BE2C (cell line): ENCODE data around the gene CSPG4.
"Not testable (repeated sequence)": the region's sequence is repeated elsewhere in the genome, so short reads cannot be mapped to it uniquely, and the experiment has no call there.

Experiments used
- DNase-seq: peaks from one replicate; pipeline ENCODE4 v3.0.0-alpha.2; 2020
- H3K27me3 ChIP-seq: fragments of 250-450 bp; sonication (Bioruptor Pico); 2 replicates; pipeline ENCODE4 v1.5.1; 2020; ENCODE audit warnings: mild to moderate bottlenecking
- H3K36me3 ChIP-seq: fragments of 250-450 bp; sonication (Bioruptor Pico); 2 replicates; pipeline ENCODE4 v1.5.1; 2020; ENCODE audit warnings: mild to moderate bottlenecking
- H3K4me1 ChIP-seq: fragments of 250-450 bp; sonication (Bioruptor Pico); 2 replicates; pipeline ENCODE4 v1.5.1; 2020
- H3K4me3 ChIP-seq: 2 replicates; pipeline ENCODE4 v1.5.1; 2011; ENCODE audit warnings: low read depth, low read length
- H3K9me3 ChIP-seq: fragments of 250-450 bp; sonication (Bioruptor Pico); 2 replicates; pipeline ENCODE4 v1.5.1; 2020
- TF ChIP-seq, protein P1 (sequence below): IDR thresholded peaks from 2 replicates; pipeline ENCODE4 v1.5.1; 2012; ENCODE audit warnings: mild to moderate bottlenecking, low read depth, low read length

Gene CSPG4

DNA sequence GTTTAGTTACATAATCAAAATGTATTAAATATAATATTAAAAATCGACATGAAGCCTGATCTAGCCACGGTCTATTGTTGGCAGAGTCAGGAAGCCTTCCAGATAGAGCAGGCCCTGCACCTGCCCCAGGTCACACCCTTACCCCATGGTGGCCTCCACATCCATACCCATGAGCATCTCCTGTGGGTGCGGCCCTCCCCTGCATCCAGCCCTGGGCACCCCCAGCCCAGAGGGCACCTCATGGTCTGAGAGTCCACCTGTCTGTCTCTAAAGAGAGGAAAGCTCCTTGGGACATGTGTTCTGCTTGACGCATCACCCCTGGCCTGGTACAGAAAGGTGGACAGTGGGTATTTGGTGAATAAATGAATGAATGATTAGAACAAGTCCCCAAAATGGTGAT is 37.2 kb upstream of the CSPG4 start:
- TF ChIP-seq, protein P1, sequence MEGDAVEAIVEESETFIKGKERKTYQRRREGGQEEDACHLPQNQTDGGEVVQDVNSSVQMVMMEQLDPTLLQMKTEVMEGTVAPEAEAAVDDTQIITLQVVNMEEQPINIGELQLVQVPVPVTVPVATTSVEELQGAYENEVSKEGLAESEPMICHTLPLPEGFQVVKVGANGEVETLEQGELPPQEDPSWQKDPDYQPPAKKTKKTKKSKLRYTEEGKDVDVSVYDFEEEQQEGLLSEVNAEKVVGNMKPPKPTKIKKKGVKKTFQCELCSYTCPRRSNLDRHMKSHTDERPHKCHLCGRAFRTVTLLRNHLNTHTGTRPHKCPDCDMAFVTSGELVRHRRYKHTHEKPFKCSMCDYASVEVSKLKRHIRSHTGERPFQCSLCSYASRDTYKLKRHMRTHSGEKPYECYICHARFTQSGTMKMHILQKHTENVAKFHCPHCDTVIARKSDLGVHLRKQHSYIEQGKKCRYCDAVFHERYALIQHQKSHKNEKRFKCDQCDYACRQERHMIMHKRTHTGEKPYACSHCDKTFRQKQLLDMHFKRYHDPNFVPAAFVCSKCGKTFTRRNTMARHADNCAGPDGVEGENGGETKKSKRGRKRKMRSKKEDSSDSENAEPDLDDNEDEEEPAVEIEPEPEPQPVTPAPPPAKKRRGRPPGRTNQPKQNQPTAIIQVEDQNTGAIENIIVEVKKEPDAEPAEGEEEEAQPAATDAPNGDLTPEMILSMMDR: no peak

DNA sequence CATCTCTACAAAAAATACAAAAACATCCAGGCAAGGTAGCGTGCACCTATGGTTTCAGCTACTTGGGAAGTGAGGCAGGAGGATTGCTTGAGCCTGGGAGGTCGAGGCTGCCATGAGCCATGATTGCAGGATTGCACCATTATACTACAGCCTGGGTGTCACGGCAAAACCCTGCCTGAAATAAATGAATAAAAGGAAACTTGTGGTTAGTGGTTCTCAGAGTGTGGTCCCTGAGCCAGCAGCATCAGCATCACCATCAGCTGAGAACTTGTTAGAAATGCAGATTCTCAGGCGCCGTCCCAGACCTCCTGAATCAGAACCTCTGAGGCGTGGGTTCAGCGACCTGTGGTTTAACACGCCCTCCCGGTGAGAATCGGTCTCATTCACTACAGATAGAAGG is 36.2 kb upstream of the CSPG4 start:
- H3K36me3 ChIP-seq: not testable (repeated sequence)

More for the DNA sequence above, 37.2 kb upstream of the CSPG4 start:
- DNase-seq: no peak
- H3K4me3 ChIP-seq: no peak overlapping the region
- H3K27me3 ChIP-seq: no peaks in the 10 kb centered on the region
- no peaks in the 10 kb centered on the region for H3K36me3 ChIP-seq
- H3K4me1 ChIP-seq: no peaks in the 10 kb centered on the region
- H3K9me3 ChIP-seq: no peaks in the 10 kb centered on the region

GRCh38 chr15:75747121-75747520 is 34.5 kb upstream of the CSPG4 start:
- H3K27me3 ChIP-seq, H3K9me3 ChIP-seq, H3K36me3 ChIP-seq, H3K4me3 ChIP-seq, H3K4me1 ChIP-seq, DNase-seq: not testable (repeated sequence)

More for the DNA sequence above, 36.2 kb upstream of the CSPG4 start:
- not testable (repeated sequence) for DNase-seq, H3K27me3 ChIP-seq, H3K9me3 ChIP-seq, H3K4me3 ChIP-seq, H3K4me1 ChIP-seq

- TF ChIP-seq, protein P1: no peak
- DNase-seq: no peak
Observed at GRCh38 chr15:75745305-75745704, 32.7 kb upstream of the CSPG4 start.

GRCh38 chr15:75742346-75742745 is 29.7 kb upstream of the CSPG4 start:
- H3K36me3 ChIP-seq, H3K9me3 ChIP-seq, DNase-seq, H3K4me1 ChIP-seq, H3K27me3 ChIP-seq, H3K4me3 ChIP-seq: not testable (repeated sequence)

More at GRCh38 chr15:75745305-75745704, 32.7 kb upstream of the CSPG4 start:
- no peaks in the 10 kb centered on the region for H3K36me3 ChIP-seq
- no peaks in the 10 kb centered on the region for H3K4me1 ChIP-seq
- H3K9me3 ChIP-seq: no peaks in the 10 kb centered on the region
- H3K4me3 ChIP-seq: no peak overlapping the region
- no peaks in the 10 kb centered on the region for H3K27me3 ChIP-seq

DNA sequence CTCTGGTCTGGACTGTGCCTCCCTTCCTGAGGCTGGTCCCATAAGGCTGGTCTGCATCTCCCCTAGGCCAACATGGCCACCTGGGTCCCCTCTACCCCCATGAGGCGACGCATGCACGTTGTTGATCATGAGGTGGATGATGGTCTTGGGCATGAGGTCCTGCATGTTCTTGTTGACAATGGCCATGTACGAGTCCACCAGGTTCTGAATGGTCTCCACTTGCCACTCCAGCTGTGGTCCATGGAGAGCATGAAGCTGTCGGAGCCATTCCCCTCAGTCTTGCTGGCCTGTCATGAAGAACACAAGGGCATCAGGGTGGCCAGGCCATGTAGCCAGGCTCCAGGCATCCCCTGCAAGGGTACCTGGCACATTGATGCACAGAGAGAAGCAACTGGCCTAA is 27.1 kb upstream of the CSPG4 start:
- H3K9me3 ChIP-seq: no peaks in the 10 kb centered on the region
- TF ChIP-seq, protein P1: no peak
- DNase-seq: no peak
- no peaks in the 10 kb centered on the region for H3K36me3 ChIP-seq
- H3K27me3 ChIP-seq: no peaks in the 10 kb centered on the region
- H3K4me3 ChIP-seq: no peak overlapping the region
- peaks cover 3% of the 10 kb centered on the region; the same call in 1 of the 2 replicates for H3K4me1 ChIP-seq

DNA sequence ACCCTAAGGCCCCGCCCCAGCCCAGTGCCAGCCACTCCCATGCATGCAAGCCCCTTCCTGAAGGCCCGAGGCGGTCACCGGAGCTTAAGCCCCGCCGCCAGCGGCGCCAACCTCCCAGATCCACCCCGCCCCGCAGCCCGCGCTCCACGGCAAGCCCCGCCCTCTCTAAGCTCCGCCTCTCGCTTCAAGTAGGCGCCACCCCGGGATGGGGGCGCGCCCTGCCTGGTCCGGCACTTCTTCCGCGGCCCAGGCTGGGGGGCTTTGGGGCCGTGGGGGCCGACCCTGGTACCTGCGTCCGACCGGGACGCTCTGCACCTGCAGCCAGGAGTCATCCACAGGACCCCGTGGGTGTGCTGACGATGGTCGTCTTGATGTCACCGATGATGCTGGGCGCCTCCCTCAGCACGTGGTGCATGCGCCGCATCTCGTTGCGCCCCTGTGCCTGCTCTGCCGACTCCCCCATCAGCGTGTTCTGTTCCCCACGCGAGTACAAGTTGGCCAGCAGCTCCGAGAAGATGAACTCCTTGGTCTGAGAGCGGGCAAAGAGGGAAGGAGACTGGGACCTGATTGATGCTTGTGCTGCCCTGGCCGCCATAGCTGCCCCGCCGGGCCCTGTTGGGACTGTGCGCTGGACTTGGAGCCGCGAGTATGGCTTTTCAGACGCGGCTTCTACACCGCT is 26.1 kb upstream of the CSPG4 start:
- H3K36me3 ChIP-seq: no peaks in the 10 kb centered on the region
- no peaks in the 10 kb centered on the region for H3K27me3 ChIP-seq
- H3K4me3 ChIP-seq: peak overlapping the region; percentile 69
- TF ChIP-seq, protein P1: no peak
- H3K9me3 ChIP-seq: no peaks in the 10 kb centered on the region
- peak; percentile 98 for DNase-seq
- H3K4me1 ChIP-seq: peaks cover 3% of the 10 kb centered on the region; the same call in 1 of the 2 replicates
